Ureter (tissue), 1 donor: ENCODE data around the gene ABCC8. TPM values are rescaled to one million over a fixed set of nuclear protein-coding genes. Genes with fewer than 3 reads are reported as not detected.

Experiments
- DNase-seq: peaks from one replicate; pipeline ENCODE4 v3.0.0-alpha.2; 2020; ENCODE audit warnings: low spot score
- total RNA-seq: library from RNA; stranded (reverse); gene quantifications from one replicate; pipeline ENCODE4 v1.2.4, GENCODE V29; 2023
- donor health status: DM: yes; HTN: yes; CAD: no.

The ABCC8 gene
- total RNA-seq, 1 donor from 2014 or later = 19.4 TPM

- DNase-seq = peak; percentile 64
Measured at GRCh38 chr11:17352950-17353820, 123.5 kb downstream of the ABCC8 start.

GRCh38 chr11:17351510-17352176, 125.0 kb downstream of the ABCC8 start, which contains the start of gene NCR3LG1:
NCR3LG1 (plus strand) TSS chr11:17351800; CDS start chr11:17351970, 170 bp downstream.
- DNase-seq = peak; percentile 52

GRCh38 chr11:17351172-17351509, 125.5 kb downstream of the ABCC8 start:
- DNase-seq = no peak

- DNase-seq = no peak
Measured at GRCh38 chr11:17350455-17351171, 126.0 kb downstream of the ABCC8 start.

GRCh38 chr11:17347676-17348075, 129.0 kb downstream of the ABCC8 start:
- DNase-seq = no peak

- DNase-seq = no peak
Measured at GRCh38 chr11:17343907-17344306, 132.7 kb downstream of the ABCC8 start.

- DNase-seq = no peak
Measured at GRCh38 chr11:17343257-17343656, 133.4 kb downstream of the ABCC8 start.

Other genes starting within 250 kb of the ABCC8 start
- gene NUCB2, start 200.1 kb downstream of the ABCC8 start, total RNA-seq = 60.1 TPM
- gene NCR3LG1, start 125.0 kb downstream of the ABCC8 start, total RNA-seq = 3.4 TPM
- gene KCNJ11, start 88.2 kb downstream of the ABCC8 start, total RNA-seq = 0.70 TPM
- 14.3 TPM for gene USH1C, start 67.6 kb upstream of the ABCC8 start, total RNA-seq
- 0.31 TPM for gene OTOG, start 70.4 kb upstream of the ABCC8 start, total RNA-seq
- gene MYOD1, start 242.7 kb upstream of the ABCC8 start, total RNA-seq = not detected